22Rv1 (cell line): Measurements from ENCODE around the gene SBK2.

Experiments used
- ZFX ChIP-seq: fragments of 450-650 bp; IDR thresholded peaks from 2 replicates; pipeline ENCODE4 v1.6.1; 2017; ENCODE audit warnings: antibody characterized with exemption, borderline replicate concordance
- TF ChIP-seq, protein P1 (sequence below): fragments of 450-650 bp; IDR thresholded peaks from 2 replicates; pipeline ENCODE4 v1.5.1; 2017; ENCODE audit warnings: mild to moderate bottlenecking

DNA sequence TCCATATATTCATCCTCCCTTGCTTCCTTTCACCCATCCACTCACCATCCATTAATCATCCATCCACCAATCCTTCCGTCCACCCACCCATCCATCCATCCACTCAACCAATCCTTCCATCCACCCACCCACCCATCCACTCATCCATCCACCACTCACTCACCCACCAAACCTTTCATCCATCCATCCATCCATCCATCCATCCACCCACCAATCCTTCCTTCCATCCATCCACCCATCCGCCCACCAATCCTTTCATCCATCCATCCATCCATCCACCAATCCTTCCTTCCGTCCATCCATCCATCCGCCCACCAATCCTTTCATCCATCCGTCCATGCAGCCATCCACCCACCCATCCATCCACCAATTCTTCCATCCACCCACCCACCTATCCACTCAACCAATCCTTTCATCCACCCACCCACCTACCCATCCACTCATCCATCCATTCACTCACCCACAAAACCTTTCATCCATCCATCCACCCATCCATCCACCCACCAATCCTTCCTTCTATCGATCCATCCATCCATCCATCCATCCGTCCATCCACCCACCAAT is 5.4 kb upstream of the SBK2 start:
- TF ChIP-seq, protein P1, sequence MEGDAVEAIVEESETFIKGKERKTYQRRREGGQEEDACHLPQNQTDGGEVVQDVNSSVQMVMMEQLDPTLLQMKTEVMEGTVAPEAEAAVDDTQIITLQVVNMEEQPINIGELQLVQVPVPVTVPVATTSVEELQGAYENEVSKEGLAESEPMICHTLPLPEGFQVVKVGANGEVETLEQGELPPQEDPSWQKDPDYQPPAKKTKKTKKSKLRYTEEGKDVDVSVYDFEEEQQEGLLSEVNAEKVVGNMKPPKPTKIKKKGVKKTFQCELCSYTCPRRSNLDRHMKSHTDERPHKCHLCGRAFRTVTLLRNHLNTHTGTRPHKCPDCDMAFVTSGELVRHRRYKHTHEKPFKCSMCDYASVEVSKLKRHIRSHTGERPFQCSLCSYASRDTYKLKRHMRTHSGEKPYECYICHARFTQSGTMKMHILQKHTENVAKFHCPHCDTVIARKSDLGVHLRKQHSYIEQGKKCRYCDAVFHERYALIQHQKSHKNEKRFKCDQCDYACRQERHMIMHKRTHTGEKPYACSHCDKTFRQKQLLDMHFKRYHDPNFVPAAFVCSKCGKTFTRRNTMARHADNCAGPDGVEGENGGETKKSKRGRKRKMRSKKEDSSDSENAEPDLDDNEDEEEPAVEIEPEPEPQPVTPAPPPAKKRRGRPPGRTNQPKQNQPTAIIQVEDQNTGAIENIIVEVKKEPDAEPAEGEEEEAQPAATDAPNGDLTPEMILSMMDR: no peak
- TF ChIP-seq ZFX: no peak
